Aorta (tissue), 5 donors: Measurements from ENCODE around the gene SCNN1B. TPM values are rescaled to one million over a fixed set of nuclear protein-coding genes. Genes with fewer than 3 reads are reported as not detected.

ENCODE experiments used
- ATAC-seq: fragments of 200-7000 bp; cut with Tn5 transposase; one replicate; pipeline ENCODE4 v1.9.1; 2022; ENCODE audit warnings: moderate library complexity; ENCODE audit not compliant: low FRiP score
- DNase-seq, 2 donors: peaks; one replicate each; pipeline ENCODE4 v3.0.0-alpha.2; 2020
- H3K27ac ChIP-seq, 2 donors: one replicate each; pipeline ENCODE4 v1.5.1; 2013; ENCODE audit warnings: low read length in 2 of 2, mild to moderate bottlenecking in 2 of 2, moderate library complexity in 2 of 2, control low read depth in 1 of 2, inconsistent platforms in 1 of 2, low read depth in 1 of 2
- H3K27me3 ChIP-seq, 2 donors: one replicate each; pipeline ENCODE4 v1.6.1; 2013; ENCODE audit warnings: control low read depth in 1 of 2, low read length in 1 of 2, mild to moderate bottlenecking in 1 of 2, moderate library complexity in 1 of 2; ENCODE audit not compliant: insufficient read depth in 2 of 2, control insufficient read depth in 1 of 2
- H3K36me3 ChIP-seq, 2 donors: one replicate each; pipeline ENCODE4 v1.6.1; 2013; ENCODE audit warnings: control low read depth in 1 of 2, low read length in 1 of 2, mild to moderate bottlenecking in 1 of 2; ENCODE audit not compliant: insufficient read depth in 2 of 2, control insufficient read depth in 1 of 2
- H3K4me1 ChIP-seq, 2 donors: one replicate each; pipeline ENCODE4 v1.6.1; 2013; ENCODE audit warnings: low read length in 2 of 2, control low read depth in 1 of 2, mild to moderate bottlenecking in 1 of 2, moderate library complexity in 1 of 2; ENCODE audit not compliant: insufficient read depth in 2 of 2, control insufficient read depth in 1 of 2
- H3K4me3 ChIP-seq, 2 donors: one replicate each; pipeline ENCODE4 v1.5.1; 2013; ENCODE audit warnings: low read length in 2 of 2, control low read depth in 1 of 2, mild to moderate bottlenecking in 1 of 2
- H3K9me3 ChIP-seq: one replicate; pipeline ENCODE4 v1.6.1; 2013; ENCODE audit warnings: mild to moderate bottlenecking, low read length; ENCODE audit not compliant: control insufficient read depth
- WGBS, 2 donors: extraction: QIAGEN DNeasy Blood & Tissue Kit; methylation state at CpG; one replicate each; pipeline ENCODE4 v1.1.7; 2013; 5-methylcytosine and 5-hydroxymethylcytosine counted together
- intact Hi-C, 2 donors: fragments of 100-400 bp; cut with DNase I; formaldehyde crosslinking; loops; one replicate each; pipeline versions ENCODE4 v1.14.2 to v1.15.0; 2022
- polyA plus RNA-seq, 2 donors: library from polyadenylated mRNA; stranded (reverse); fragments of 200-250 nt; gene quantifications; one replicate each; pipeline ENCODE4 v1.2.3, GENCODE V29; 2013
- total RNA-seq, 2 donors: library from RNA; stranded (reverse); fragmentation: NEBNext Ultra II Directional; extraction: Animal tissue kit (Norgen Biotek cat#: 25700); gene quantifications; one replicate each; pipeline ENCODE4 v1.2.1, GENCODE V29; 2021
- donor health status: healthy with polysubstance abuse.
- donor health status: Bipolar disorder and iron deficiency.
- donor health status: DM: no; HTN: no; CAD: no.
- donor health status: DM: no; HTN: no; CAD: no.
- donor health status: DM: yes; HTN: yes; CAD: no.

SCNN1B gene
- total and polyA plus RNA-seq, 4 donors = 0.59 to 1.6 (median 1.2) TPM

DNA sequence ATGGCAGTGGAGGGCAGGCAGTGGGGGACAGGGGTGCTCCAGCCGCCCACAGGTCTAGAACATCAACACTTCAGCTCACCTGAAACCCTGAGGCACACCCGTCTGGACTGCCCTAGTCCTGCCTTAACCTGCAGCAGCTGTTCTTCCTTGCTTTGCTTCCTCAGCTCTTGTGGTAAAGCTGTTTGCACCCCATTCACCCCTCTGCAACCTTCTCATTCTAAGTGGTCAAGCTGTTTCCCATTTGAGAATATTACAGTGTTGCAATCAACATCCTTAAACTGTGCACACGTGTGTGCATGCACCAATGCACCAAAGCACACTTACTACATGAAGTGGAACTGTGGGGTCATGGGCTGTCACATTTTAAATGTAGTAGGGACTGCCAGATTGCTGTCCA is 32.4 kb downstream of the SCNN1B start:
- 60 to 71% methylated on average over 3 of the region's 3 CpGs for WGBS, 2 donors
- ATAC-seq = no peak
- no peaks in the 10 kb centered on the region for H3K27me3 ChIP-seq

DNA sequence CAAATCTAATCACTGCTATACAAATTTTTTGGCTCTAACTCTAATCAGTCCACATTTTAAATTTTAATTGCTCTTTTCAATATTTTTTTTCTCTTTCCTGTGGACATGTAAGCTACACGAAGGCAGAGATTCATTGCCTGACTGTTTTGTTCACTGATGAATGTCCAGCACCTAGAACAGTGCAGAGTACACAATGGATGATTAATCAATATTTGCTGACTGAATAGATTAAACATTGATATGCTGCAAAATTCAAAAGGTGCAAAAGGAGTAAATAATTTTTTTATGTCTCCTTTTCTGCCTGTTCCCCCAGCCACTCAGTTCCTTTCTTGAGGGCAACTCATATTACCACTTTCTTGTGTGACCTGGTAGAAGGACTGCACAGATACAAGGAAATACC is 32.8 kb downstream of the SCNN1B start:
- 35 to 58% methylated on average over 1 of the region's 1 CpG for WGBS, 2 donors
- Histone ChIP-seq H3K27me3 (no peaks in the 10 kb centered on the region), H3K4me1 (no peaks in the 10 kb centered on the region), H3K36me3 (no peaks in the 10 kb centered on the region), H3K27ac (no peak overlapping the region), H3K4me3 (no peak overlapping the region), H3K9me3 (peaks cover 3% of the 10 kb centered on the region)
- DNase-seq (no peak), ATAC-seq (no peak)
- intact Hi-C loops = no loop called here

More for the DNA sequence above, 32.4 kb downstream of the SCNN1B start:
- Histone ChIP-seq H3K4me1 (no peaks in the 10 kb centered on the region), H3K9me3 (peaks cover 3% of the 10 kb centered on the region), H3K27ac (no peak overlapping the region), H3K4me3 (no peak overlapping the region), H3K36me3 (no peaks in the 10 kb centered on the region)
- intact Hi-C loops = no loop called here
- DNase-seq = peak in 1 of 2 donors; percentile 21

DNA sequence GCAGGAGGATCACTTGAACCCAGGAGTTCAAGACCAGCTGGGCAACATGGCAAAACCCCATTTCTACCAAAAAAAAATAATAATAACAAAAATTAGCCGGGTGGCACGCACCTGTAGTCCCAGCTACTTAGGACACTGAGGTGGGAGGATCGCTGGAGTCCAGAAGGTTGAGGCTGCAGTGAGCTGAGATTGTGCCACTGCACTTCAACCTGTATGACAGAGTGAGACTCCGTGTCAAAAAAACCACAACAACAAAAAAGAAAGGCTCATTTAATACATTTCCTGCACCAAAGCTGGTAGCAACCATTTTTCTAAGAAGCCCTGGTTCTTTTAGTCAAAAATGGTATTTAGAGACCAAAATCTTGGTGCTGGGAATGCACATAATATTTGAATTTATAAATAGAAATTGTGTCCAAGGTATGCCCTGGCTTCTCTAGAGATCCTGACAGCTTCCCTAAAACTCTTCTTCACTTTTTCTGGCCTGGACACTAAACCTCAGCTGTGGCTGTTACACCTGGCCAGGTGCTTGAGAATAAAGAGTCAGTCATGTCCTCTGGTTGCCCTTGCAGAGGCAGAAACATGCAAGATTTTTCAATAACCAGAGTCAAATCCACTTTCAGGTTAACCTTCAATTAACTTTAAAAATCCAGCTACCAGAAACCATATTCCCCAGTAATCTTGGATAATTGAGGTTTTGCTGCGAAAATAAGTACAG is 35.9 kb downstream of the SCNN1B start:
- no peaks in the 10 kb centered on the region for H3K36me3 ChIP-seq
- H3K27me3 ChIP-seq = no peaks in the 10 kb centered on the region
- WGBS, 2 donors = 82 to 91% methylated on average over 5 of the region's 5 CpGs
- intact Hi-C loops = no loop called here
- no peaks in the 10 kb centered on the region for H3K4me1 ChIP-seq
- no peak overlapping the region for H3K27ac ChIP-seq
- DNase-seq (peak in 1 of 2 donors; percentile 2), ATAC-seq (no peak)
- H3K4me3 ChIP-seq = no peak overlapping the region
- peaks cover 3% of the 10 kb centered on the region for H3K9me3 ChIP-seq

DNA sequence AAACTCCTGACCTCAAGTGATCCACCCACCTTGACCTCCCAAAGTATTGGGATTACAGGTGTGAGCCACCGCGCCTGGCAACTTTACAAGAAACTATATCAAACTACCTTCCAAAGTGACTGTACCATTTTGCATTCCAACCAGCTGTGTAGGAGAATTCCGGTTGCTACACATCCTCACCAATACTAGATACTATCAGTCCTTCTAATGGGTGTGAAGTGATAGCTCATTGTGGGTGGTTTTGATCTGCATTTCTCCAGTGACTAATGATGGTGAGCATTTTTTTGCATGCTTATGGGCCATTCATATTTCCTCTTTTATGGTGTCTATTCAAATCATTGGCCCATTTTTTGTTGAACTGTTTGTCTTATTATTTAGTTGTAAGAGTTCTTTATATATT is 37.7 kb downstream of the SCNN1B start:
- no peak overlapping the region for H3K27ac ChIP-seq
- H3K4me3 ChIP-seq = no peak overlapping the region
- 90 to 97% methylated on average over 3 of the region's 3 CpGs for WGBS, 2 donors
- H3K9me3 ChIP-seq = peaks cover 3% of the 10 kb centered on the region
- no peaks in the 10 kb centered on the region for H3K4me1 ChIP-seq
- H3K36me3 ChIP-seq = no peaks in the 10 kb centered on the region
- intact Hi-C loops = no loop called here
- no peak for DNase-seq
- no peak for ATAC-seq
- no peaks in the 10 kb centered on the region for H3K27me3 ChIP-seq

DNA sequence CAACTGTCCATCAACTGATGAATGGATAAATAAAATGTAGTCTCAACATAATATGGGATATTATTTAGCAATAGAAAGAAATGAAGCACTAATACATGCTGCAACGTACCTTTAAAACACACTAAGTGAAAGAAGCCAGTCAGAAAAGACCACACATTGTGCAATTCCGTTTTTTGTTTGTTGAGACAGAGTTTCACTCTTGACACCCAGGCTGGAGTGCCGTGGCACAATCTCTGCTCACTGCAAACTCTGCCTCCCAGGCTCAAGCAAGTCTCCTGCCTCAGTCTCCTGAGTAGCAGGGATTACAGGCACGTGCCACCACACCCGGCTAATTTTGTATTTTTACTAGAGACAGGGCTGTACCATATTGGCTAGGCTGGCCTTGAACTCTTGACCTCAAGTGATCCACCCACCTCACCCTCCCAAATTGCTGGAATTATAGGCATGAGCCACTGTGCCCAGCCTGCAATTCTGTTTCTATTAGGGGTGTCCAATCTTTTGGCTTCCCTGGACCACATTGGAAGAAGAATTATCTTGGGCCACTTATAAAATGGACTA is 40.1 kb downstream of the SCNN1B start:
- intact Hi-C loops = no loop called here
- no peaks in the 10 kb centered on the region for H3K27me3 ChIP-seq
- H3K27ac ChIP-seq = no peak overlapping the region
- 61% methylated on average over 5 of the region's 5 CpGs for WGBS, 2 donors
- no peaks in the 10 kb centered on the region for H3K36me3 ChIP-seq
- ATAC-seq (no peak), DNase-seq (peak in 1 of 2 donors; percentile 12)
- peaks cover 3% of the 10 kb centered on the region for H3K9me3 ChIP-seq
- H3K4me1 ChIP-seq = no peaks in the 10 kb centered on the region
- H3K4me3 ChIP-seq = no peak overlapping the region

DNA sequence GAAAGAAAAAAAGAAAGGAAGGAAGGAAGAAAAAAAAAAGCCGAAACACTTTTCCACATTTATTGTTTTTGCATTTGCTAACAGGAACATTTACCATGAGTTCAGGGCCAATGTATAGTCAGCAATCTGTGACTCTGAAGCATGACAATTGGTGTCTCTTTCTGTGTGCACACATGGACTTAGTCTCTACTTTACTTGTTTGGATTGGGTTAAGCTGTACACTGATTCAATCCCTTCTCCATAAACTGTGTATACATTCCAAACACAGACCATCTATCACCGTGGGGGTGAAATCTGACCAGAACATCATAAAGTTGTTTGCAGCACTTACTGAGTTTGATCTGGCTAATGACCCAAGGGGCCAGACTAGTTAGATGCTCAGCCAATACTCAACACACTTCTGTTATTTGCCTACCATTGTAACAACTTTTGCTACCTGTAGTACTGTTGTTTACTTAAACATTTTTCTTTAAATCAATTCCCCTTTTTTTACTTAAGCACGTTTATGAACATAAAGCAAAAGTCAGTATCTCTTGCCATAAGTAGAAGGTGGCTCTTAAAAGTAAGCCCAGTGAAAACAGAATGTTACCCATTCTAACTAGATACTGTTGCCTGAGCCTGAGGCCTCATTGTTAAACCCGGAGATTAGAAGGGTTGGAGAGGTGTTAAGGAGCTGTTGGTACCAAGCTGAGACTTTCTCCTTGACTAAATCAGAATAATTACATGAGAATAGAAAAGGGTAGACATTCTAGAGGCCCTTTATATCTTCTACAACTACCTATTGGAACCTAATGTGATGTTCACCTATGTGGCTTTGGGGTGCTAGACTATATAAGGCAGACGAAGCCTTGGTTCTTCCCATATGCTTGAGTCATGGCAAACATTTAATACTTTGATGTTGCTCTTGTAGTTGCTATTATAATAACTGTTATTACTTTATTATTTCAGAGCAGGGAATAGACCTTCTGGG is 41.8 kb downstream of the SCNN1B start:
- H3K9me3 ChIP-seq = no peaks in the 10 kb centered on the region
- H3K36me3 ChIP-seq = no peaks in the 10 kb centered on the region
- intact Hi-C loops = no loop called here
- DNase-seq (no peak), ATAC-seq (no peak)
- H3K27ac ChIP-seq = no peak overlapping the region
- 54 to 59% methylated on average over 5 of the region's 5 CpGs for WGBS, 2 donors
- H3K4me1 ChIP-seq = no peaks in the 10 kb centered on the region
- H3K4me3 ChIP-seq = no peak overlapping the region
- no peaks in the 10 kb centered on the region for H3K27me3 ChIP-seq

DNA sequence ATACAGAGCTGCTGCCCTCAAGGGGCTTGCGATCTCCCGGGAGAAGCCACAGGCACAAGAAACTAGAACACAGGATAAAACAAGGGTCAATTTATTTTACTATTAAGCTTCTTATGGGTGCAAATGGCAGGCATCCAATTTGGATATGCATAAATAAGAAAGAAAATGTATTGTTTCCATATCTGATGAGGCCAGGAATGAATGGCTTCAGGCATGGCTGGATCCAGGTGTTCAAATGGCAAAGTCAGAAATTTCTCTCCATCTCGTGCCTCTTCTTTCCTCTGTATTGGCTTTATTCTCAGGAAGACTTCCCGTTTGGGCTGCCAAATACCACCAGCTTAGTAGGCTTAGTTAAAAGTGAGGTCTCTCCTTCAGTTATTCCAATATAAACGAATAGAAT is 43.1 kb downstream of the SCNN1B start:
- no peak for ATAC-seq
- Histone ChIP-seq H3K4me1 (no peaks in the 10 kb centered on the region), H3K36me3 (no peaks in the 10 kb centered on the region), H3K9me3 (no peaks in the 10 kb centered on the region), H3K4me3 (no peak overlapping the region), H3K27me3 (no peaks in the 10 kb centered on the region), H3K27ac (no peak overlapping the region)
- intact Hi-C loops = no loop called here
- 76% methylated on average over 5 of the region's 5 CpGs for WGBS, 2 donors
- DNase-seq = no peak

DNA sequence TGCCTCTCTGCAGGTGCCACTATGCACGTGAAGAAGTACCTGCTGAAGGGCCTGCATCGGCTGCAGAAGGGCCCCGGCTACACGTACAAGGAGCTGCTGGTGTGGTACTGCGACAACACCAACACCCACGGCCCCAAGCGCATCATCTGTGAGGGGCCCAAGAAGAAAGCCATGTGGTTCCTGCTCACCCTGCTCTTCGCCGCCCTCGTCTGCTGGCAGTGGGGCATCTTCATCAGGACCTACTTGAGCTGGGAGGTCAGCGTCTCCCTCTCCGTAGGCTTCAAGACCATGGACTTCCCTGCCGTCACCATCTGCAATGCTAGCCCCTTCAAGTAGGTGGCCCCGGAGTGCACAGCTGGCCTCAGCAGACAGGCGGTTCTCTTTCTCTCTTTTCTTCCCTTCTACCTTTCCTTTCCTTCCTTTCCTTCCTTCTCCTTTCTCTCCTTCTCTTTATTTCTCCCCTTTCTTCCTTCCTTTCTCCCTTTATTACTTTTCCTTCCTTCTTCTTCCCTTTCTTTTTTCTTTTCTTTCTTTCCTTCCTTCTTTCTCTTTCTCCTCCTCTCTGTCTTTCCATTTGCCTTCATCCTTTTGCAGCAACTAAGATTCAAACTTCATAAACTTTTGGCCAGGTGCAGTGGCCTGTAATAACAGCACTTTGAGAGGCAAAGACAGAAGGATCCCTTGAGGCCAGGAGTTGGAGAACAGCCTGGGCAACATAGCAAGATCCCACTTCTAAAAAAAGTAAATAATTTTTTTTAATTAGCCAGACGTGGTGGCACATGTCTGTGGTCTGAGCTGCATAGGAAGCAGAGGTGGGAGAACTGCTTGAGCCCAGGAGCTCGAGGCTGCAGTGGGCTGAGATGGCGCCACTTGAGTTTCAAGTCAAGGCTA is 46.7 kb downstream of the SCNN1B start:
- Histone ChIP-seq H3K27me3 (no peaks in the 10 kb centered on the region), H3K4me3 (no peak overlapping the region), H3K27ac (no peak overlapping the region), H3K9me3 (no peaks in the 10 kb centered on the region), H3K4me1 (no peaks in the 10 kb centered on the region), H3K36me3 (no peaks in the 10 kb centered on the region)
- ATAC-seq (no peak), DNase-seq (peak in 1 of 2 donors; percentile 55)
- 51% methylated on average over 18 of the region's 18 CpGs for WGBS, 2 donors
- intact Hi-C loops = no loop called here
